ENCODE data around the gene CD99L2.
"Not testable (repeated sequence)": the region's sequence is repeated elsewhere in the genome, so short reads cannot be mapped to it uniquely, and the experiment has no call there.

CD99L2 gene

DNA sequence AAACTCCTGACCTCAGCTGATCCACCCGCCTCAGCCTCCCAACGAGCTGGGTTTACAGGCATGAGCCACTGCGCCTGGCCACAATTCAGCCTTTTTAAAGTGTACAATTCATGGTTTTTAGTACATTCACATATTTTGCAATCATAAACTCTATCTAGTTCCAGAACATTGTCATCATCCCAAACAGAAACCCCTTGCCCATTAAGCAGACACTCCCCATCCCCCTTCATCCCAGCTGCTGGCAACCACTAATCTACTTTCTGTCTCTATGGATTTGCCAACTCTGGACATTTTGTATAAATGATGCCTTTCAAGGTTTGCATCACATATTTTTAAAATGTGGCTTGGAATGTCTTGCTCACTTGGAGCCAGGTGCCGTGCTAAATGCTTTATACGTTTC is 4.5 kb downstream of the CD99L2 start:
- no peak for DNase-seq

DNA sequence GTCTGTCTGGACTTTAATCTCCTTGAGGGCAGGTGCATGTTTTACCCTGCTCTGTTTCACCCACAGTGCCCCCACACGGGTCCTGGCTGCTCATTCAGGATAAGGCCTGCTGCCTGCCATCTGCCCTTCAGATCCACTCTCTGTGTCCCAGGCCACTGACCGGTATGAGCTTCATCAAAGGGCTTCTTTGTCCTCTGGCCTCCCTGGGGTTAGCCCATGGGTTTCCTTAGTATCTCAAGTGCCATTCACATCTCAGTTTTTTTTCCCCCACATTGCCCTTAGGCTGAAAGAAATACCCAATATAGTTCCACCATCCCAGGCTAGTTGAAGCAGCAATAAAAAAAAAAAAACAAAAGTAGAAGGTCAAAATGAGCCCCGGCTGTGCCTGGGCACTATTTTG is 9.3 kb downstream of the CD99L2 start:
- DNase-seq: no peak

GRCh38 chrX:150887906-150888465 is 10.5 kb downstream of the CD99L2 start:
- no peak for DNase-seq

DNA sequence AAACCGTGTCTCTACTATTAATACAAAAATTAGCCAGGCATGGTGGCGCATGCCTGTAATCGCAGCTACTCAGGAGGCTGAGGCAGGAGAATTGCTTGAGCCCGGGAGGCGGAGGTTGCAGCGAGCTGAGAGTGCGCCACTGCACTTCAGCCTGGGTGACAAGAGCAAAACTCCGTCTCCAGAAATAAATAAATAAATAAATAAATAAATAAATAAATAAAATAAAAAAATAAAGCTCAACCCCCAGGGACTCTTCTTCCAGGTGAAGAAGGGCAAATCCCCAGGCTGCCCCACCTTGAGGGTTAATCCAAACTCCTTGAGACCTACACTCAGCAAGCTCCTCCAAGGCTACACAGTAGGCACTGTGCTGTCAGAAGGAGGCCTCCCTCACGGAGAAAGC is 11.2 kb downstream of the CD99L2 start:
- DNase-seq: not testable (repeated sequence)

DNA sequence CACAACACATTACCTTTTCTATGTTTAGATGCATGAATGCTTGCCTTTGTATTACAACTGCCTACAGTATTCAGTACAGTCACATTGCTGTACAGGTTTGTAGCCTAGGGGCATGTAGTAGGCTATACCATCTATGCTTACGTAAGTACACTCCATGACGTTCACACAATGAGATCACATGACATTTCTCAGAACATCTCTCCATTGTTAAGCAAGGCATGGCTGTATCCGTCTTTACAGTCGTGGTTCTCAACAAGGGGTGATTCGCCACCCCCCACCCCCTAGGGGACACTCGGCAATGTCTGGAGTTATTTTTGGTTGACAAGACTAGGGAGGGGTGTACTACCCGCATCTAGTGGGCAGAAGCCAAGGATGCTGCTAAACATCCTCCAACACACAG is 12.1 kb downstream of the CD99L2 start:
- DNase-seq: no peak

DNA sequence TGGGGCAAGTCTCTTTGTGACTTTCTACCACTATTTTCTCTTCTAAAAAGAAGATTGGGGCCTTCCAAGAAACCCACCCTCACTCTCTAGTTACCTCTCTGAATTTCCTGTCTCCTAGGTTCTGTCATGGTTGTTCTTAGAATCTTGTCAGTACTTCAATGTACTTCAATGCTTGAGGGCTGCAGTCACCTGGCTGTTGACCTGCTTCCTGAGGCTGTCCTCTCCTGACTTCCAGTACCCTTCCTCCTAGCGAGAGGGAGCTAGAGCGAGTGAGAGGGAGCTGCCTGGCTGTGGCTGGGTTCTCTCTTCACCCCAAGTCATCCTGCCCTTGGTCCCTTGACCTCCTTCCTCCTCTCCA is 17.7 kb downstream of the CD99L2 start:
- DNase-seq: no peak

- DNase-seq: no peak
Observed at GRCh38 chrX:150879855-150880807, 18.3 kb downstream of the CD99L2 start.

- DNase-seq: not testable (repeated sequence)
Observed at GRCh38 chrX:150875621-150876020, 22.8 kb downstream of the CD99L2 start.

DNA sequence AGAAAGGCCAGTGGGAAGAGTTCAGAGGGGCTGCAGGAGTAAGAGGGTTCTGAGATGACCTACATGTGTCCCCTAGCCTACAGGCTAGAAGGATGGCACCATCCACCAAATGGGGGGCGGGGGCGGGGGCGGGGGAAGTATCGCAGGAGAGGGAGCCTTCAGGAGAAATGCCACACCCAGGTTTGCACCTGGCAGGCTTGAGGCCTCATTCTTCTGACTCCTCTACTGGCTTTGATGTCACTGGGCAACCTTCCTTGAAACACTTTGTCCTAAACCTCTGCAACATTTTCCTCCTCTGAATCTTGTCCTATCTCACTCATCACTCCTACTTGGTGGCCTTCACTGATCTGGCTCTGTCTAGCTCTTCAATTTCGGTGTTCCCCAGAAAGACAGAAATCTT is 24.0 kb downstream of the CD99L2 start:
- no peak for DNase-seq

DNA sequence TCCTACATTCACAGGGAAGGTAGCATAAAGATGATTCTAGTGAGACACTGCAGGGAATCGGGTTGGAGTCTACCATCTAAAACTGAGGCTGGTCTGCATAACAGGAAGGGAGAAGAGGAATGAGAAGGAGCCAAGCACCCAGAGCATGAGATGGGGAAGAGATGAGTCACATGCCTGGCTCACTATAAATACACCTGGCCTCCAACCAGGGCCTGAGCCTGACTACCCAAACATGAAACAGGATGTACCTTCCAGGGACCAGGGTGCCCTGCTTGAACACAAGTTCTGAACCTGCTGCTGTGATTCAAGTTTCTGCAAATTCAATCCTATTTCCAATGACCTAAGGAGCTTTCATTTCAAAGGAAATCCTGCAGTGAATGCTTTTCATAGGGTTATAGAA is 24.9 kb downstream of the CD99L2 start:
- DNase-seq: no peak

- DNase-seq: no peak
Observed at GRCh38 chrX:150872773-150873336, 25.6 kb downstream of the CD99L2 start.

- no peak for DNase-seq
Observed at GRCh38 chrX:150871341-150871811, 27.1 kb downstream of the CD99L2 start.

DNA sequence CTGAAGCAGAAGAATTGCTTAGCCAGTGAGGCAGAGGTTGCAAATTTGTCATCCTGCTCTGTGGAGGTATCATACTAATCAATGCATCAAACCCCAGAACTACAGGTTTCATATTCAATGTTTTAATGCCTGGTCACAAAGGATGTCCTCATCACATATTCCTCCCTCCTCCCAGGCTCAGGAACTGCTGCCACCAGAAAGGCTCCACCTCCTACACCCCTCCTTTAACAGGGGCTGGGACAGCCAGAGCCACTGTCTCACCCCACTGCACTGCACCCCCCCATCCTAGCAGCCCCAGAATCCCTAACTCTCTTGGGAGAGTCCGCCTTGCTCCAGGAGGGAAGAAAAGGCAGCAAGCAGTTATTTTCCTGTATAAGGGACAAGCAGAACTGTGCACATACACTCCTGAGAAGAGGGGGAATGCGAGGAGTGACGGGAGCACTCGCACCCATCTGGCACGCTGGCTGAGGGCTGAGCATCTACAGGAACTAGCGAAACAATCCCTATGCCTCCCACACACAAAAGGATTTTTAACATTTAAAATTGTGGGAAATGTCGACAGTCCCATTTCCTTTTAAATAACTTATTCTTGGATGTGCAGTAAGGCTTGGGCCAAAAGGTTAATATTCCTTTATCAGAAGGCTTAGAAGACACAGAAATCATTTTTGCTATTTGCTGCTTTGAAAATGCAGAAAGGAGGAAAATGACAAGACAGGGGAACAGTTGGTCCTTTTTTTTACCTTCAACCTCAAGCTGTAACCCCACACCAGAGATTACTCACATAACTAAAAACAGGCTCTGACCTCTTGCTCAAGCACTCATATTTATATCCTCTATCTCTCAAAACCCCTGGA is 27.8 kb downstream of the CD99L2 start:
- no peak for DNase-seq

DNA sequence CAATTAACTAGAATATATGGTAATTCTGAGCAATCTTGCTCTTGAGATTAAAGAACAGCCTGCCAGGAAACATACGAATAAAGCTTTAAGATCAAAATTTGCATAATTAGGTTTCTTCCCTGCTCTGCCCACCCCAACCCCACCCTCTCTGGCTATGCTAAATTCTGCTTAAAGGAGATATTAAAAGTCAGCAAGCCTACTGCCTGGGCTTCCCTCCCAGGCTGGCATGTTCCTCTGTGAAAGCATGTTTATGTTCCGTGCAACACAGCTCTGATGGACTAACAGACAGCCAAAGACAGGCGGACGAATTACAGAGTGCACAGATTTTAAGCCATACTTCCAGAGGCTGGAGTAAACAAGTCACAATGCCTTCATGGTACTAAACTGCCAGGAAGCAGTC is 28.4 kb downstream of the CD99L2 start:
- no peak for DNase-seq

DNA sequence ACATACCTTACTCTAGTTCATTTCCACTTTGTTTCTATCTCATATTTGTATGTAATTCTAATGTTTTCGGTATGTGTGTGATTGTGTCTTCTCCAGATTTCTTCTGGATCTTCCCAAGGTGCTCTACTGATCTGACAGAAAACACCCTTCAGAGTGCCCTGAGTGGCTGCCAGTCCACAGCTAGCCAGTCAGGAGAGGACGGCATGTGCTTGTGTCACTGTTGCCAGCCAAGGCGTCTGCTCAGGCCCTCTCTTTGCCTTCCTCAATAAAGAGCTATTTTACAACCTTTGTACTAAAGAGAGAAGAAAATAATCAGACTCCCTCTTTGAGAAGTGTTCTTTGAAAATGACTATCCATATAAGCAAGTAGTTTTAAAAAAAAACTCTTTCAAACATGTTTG is 29.0 kb downstream of the CD99L2 start:
- DNase-seq: no peak

DNA sequence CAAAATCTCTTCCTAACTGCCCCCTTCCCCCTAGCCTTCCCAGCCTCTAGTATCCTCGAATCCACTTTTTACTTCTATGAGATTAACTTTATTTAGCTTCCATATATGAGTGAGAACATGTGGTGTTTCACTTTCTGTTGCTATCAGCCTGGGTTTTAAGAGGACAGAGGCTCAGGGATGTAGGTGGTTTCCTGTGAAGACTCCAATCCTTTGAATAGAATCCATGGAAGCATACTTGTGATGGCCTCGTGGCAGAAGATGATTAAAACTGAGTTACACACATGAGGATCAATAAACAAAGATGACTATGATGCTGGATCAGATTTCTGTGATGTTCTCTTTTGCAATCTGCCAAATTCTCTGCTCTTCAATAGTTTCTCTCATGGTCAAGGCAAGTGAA is 29.8 kb downstream of the CD99L2 start:
- no peak for DNase-seq

GRCh38 chrX:150864127-150864526 is 34.3 kb downstream of the CD99L2 start:
- DNase-seq: no peak

DNA sequence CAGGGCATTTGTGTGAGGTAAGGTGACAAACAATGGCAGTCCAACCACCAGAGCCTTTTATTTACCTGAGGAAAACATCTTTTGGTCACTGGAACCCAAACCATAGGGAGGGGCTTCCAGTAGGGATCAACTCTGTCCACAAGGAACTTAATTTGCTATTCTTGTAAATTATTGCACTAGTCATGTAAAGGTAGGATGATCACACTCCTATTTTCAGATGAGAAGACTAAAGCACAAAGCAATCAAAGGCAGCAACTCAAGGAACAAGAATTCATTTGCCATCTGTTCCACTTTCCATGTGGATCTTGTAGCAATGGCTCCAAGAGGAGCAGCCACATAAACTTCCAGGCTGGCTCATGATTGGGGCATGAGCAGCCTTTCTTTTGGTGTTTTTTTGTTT is 35.3 kb downstream of the CD99L2 start:
- DNase-seq: no peak

- DNase-seq: no peak
Observed at GRCh38 chrX:150857453-150857852, 41.0 kb downstream of the CD99L2 start.

GRCh38 chrX:150856785-150857184 is 41.7 kb downstream of the CD99L2 start:
- no peak for DNase-seq

DNA sequence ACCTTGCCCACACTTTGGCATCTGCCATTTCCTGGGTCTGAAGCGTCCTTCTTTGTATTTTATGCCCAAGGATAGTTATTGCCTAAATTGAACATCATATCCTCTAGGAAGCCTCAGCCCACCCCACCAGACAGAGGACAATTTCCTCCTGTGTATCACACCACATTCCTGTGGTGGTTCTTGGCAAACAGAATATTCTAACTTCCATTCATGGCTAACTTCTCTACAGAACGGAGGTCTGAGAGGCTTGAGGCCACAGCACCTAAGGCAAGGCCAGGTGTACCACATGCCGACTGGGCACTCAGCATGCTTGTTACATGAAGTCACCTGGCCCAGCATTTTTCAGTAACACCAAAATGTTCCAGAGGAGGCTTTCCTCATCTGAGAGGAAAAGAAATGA is 42.4 kb downstream of the CD99L2 start:
- DNase-seq: no peak

DNA sequence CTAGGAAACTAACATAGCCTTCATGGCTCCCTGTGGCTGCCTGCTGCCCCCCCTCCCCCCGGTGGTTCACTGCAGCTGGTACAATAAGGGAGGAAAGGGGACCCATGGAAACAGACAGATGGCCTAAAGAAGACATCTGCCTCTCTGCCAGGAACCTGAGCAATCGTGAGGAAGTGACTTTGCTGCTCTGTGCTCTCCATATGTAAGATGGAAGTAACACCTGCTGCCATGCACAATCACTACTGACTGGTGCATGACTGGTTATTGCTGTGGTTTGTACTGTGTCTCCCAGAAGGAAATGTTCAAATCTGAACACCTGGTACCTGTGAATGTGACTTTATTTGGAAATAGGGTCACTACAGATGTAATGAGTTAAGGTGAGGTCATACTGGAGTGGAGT is 43.6 kb downstream of the CD99L2 start:
- DNase-seq: no peak

All from activated CD4-positive, alpha-beta T cell treated with anti-CD3 and anti-CD28 coated beads, Interleukin-2, amount 50 U/mL, for 1 hour (primary cell).